Right forelimb (tissue), 1 donor: ENCODE results near the gene TAMALIN.
A peak's percentile ranks its signal among the peaks of the same experiment; 100 is the strongest.

Experiments used
- DNase-seq: peaks from one replicate; pipeline ENCODE4 v3.0.0-alpha.2; 2018

The TAMALIN gene

GRCh38 chr12:52055731-52056711, 49.3 kb downstream of the TAMALIN start:
- DNase-seq: no peak

DNA sequence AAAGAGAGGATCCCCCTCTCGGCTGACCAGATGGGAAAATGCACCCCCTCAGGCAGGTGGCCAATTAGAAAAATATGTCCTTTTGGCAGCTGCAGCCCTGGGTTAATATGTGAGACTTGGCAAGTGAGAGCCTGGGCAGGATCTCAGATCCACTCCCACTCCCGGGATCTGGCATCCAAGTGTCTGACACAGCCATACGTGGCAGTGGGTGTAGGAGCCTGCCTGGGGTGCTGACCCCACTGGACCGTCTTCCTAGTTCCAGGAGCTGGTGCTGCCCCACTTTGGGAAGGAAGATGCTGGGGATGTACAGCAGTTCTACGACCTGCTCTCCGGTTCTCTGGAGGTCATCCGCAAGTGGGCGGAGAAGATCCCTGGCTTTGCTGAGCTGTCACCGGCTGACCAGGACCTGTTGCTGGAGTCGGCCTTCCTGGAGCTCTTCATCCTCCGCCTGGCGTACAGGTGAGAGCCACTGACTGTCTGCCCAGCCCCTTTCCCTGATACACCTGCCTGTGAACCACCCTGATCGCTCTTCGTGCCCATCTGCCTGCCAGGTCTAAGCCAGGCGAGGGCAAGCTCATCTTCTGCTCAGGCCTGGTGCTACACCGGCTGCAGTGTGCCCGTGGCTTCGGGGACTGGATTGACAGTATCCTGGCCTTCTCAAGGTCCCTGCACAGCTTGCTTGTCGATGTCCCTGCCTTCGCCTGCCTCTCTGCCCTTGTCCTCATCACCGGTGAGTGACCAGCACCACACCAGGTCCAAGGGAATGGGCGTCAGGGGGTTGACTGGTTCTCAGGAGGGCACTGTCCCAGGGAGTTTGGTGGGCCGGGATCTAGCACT, 50.3 kb downstream of the TAMALIN start:
- DNase-seq: no peak

DNA sequence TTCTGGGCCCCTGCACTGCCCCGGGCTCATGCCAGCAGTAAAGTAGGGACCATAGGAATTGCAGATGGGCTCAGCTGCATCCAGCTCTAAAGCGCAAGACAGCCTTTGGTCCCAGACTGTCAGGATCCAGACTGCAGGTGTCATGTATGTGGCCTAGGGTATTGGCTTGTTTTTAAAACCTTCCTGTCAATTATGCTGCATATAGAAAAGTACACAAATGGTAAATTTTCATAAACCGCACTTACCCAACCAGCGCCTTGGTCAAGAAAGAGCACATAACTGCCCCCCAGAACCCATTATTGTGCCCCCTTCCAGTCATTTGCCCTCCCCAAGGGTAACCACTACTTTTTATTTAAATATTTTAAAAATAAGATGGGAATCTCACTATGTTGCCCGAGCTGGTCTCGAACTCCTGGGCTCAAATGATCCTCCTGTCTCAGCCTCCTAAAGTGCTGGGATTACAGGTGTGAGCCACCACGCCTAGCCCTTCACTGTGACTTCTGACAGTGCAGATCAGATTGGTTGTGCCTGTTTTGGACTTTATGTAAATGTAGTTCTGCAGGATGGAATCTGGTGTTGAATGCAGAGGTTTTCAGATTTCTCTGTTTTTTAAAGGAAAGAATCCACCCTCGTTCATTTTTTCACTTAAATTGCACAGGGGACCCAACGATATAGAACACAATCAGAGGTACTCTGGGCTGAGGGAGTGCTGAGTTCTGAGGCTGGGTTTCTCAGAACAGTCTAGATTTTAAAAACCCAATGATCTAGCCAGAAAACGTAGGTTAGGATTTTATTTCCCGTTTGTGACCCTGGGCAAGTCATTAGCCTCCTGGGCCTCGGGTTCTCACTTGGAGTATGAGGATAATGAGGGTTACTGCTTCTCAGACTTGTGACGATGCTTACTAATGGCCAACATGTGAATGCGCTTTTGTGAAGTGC, 51.2 kb downstream of the TAMALIN start:
- no peak for DNase-seq

GRCh38 chr12:52058631-52059361, 52.0 kb downstream of the TAMALIN start:
- DNase-seq: no peak

DNA sequence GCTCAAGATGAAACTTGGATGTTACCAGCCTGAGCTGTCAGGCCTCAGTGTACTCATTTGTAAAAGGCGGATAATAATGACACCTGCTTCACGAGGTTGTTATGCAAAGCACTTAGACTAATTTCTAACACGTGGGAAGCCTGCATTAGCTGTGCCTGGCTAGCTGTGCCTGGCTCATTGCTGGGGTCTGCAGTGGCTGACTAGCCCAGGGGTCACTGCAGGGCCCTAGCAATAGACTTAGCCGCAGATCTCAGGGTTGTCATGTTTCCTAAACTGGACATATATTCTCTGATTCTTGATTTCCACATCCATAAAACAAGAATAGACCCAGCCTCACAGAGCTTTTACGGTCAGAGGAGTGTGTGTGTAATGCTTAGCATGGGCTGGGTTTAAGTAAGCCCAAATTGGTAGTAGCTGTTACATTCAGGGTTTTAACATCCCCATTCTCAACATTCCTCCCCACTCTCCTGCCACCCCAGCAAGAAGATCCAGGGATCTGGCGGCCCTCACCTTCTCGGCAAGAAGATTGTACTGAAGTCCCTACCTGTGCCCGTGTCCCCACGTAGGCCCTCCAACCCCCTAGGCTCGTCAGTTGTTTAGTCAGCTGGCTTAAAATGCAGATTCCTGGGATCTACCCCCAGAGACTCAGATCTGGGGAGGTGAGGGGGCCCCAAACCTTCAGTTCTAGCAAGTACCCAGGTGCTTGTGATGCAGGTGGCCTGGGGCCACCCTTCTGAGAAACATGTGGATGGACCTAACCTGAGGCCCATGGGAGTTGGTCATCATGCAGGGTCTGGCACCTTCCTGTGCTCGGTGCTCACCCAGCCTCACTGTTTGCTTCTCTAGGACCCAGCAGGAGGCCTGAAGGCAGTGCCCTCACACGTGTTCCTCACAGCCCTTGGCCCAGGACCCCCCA, 53.1 kb downstream of the TAMALIN start:
- DNase-seq: no peak

- DNase-seq: peak; percentile 40
Observed at GRCh38 chr12:52060498-52061177, 53.9 kb downstream of the TAMALIN start.

GRCh38 chr12:52061470-52062166, 54.9 kb downstream of the TAMALIN start:
- peak; percentile 48 for DNase-seq

DNA sequence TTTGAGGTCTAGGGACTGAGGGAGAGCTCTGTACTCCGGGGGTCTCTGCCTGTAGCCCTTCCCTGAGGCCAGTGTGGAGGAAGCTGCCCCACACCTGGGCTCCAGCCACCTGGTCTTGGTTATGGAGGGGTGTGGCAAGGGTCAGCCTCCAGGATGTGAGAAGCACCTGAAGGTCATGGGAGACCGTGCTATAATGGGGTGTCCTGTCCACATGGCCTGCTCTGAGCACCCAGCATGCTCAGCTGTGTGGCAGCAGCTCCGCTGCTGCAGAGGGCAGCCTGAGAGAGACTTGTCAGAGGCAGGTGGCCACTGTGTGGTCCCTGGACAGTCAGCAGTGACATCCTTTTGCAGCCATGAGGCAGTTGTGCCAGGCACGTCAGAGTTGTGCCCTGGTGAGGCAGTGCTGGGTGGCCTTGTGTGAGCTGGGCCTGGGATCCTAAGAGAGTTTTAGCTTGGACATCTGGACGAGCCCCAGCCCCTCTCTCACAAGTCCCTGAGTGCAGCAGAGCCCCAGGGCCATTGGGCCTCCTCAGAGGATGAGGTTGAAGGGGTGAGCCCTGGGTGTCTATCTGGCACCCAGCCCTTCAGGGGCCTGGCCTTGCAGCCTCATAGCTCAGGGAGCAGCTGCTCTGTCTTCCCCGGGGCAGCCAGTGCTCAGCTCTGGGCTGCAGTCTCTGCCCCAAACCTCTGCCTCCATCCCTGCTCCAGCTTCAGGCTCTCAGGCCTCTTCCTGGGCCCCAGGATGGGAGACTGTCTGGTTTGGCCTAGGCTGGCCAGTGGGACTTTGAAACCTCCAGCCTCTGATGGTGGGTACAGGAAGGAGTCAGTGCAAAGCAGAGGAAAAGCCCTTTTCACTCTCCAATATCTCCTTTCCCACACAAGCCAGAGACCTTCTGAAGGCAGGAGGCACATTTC, 55.7 kb downstream of the TAMALIN start:
- DNase-seq: no peak

DNA sequence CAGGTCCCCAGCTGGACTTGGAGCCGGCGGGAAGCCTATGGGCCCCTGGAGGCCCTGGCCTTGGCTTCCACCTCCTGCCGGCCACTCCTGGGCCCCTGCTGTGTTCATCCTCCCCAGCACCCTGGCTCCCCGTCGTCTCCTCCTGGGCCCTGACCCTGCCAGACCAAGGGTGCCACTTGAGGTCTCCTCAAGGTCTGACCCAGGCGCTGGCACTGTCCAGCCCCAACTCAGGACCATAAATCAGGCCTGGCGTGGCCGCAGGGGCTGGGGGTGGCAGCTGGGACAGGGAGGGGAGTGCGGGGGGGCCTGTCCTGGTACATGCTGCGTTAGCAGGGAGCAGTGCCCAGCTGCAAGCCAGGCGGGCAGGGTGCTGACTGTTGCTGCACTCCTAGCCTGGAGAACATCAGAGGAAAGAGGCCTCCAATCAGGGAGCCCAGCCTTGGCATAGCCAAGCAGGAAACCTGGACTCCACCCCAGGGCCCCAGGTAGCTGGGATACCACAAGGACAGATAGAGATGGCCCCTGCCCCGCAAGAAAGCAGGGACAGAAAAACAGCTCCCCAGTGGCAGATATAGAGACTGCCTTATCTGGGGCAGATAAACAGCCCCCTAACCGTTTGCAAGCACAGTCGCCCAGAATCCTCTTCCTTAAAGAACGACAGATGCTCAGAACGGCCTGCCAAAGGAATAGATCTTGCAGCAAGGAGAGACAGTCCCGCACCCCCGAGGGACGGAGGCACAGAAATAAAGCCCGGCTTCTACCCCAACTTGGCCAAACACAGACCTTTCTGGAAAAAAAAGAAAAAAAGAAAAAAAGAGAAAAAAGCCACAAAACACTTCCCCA, 56.6 kb downstream of the TAMALIN start:
- no peak for DNase-seq

GRCh38 chr12:52063981-52064649, 57.4 kb downstream of the TAMALIN start:
- DNase-seq: no peak
